Measurements from ENCODE around the gene SPA17. TPM values are rescaled to one million over a fixed set of nuclear protein-coding genes. Genes with fewer than 3 reads are reported as not detected.

The SPA17 gene
- total and polyA plus RNA-seq, 9 of the 15 experiments (the other 6 are each of a cell fraction or from before 2014, with no cell fraction given): 6.0 to 19.5 (median 12.6) TPM

GRCh38 chr11:124670732-124671131 lies 3.0 kb upstream of the SPA17 start:
- in situ Hi-C loops (cut with MboI): loop anchor here (5.0 to 10.0 kb wide), 2 partner anchors 94 to 167 kb away; partner anchors contain the start of gene ESAM
- ChIA-PET CTCF (ENCODE audit: low intra/inter-chr PET ratio) (interaction anchor here (2.6 kb wide), 1 partner anchor 166 kb away, joined by 28 read pairs; no protein-coding TSS in a partner anchor), POLR2A (interaction anchor here (0.7 to 1.3 kb wide), 2 partner anchors 37 to 102 kb away, joined by 3 to 5 read pairs; no protein-coding TSS in a partner anchor)
- Histone ChIP-seq H3K36me3 (ENCODE audit: control insufficient read depth, insufficient read depth, low read length) (no peaks in the 10 kb centered on the region), H3K4me3 (no peak overlapping the region), H3K27ac (ENCODE audit: extremely low read depth, low read depth, low read length) (no peak overlapping the region), H3K4me2 (ENCODE audit: insufficient read depth, low read length) (no peak overlapping the region), H3K4me1 (replicated peaks in 1 of 2; ENCODE audit: control insufficient read depth in 2 of 2, insufficient read depth in 2 of 2, low read length in 2 of 2) (peaks cover 8 to 30% of the 10 kb centered on the region in 2 experiments), H3K79me2 (ENCODE audit: control insufficient read depth, insufficient read depth, low read length) (peaks cover 5% of the 10 kb centered on the region; the same call in 1 of the 3 replicates), H3K9ac (ENCODE audit: insufficient read depth in 1 of 2, low read depth in 2 of 2, low read length in 2 of 2) (no peak overlapping the region), H3K27me3 (ENCODE audit: control insufficient read depth in 2 of 2, insufficient read depth in 2 of 2, low read length in 2 of 2) (no peaks in the 10 kb centered on the region), H3K9me1 (ENCODE audit: control insufficient read depth, insufficient read depth, low read length) (no peaks in the 10 kb centered on the region), H4K20me1 (replicated peaks; ENCODE audit: control insufficient read depth, insufficient read depth, low read length) (0 out of 2 replicates have a peak, but pooled peaks cover 7% of the 10 kb centered on the region), H3K9me3 (replicated peaks; ENCODE audit: control insufficient read depth, insufficient read depth, low read depth, low read length) (peaks cover 2% of the 10 kb centered on the region; the same call in 1 of the 2 replicates), H2AFZ (ENCODE audit: low read depth, low read length) (no peak overlapping the region)
- TF ChIP-seq VEZF1 (CRISPR knock-in tag; IDR thresholded peaks at IDR 0.05) (peak; percentile 28; the same call in 1 of the 2 replicates), RFX7 (CRISPR knock-in tag; IDR thresholded peaks at IDR 0.05) (no peak)
- intact Hi-C loops (cut with micrococcal nuclease): no loop called here
- 50% methylated on average over 3 of the region's 3 CpGs for WGBS (ENCODE audit: insufficient coverage, low coverage, missing lambda C conversion rate)
- ATAC-seq (no peak), DNase-seq (ENCODE audit: extremely low read depth in 1 of 4, low spot score in 3 of 4) (peak in 1 of 4 experiments; percentile 16), FAIRE-seq (no peak)
- BruUV-seq (replicated peaks): no TSS peak

Data from K562 (cell line).